HEK293 (cell line): Measurements from ENCODE around the gene EDEM3.

Experiments used
- CTCF ChIA-PET: fragments of 350-600 bp; formaldehyde crosslinking; extraction: SDS; loops from one replicate; lab custom pipeline; 2021; ENCODE audit warnings: antibody characterized with exemption; lab: Yijun Ruan, JAX
- POLR2A ChIA-PET: fragments of 300-600 bp; formaldehyde crosslinking; extraction: SDS; loops from one replicate; lab custom pipeline; 2020; ENCODE audit warnings: antibody characterized with exemption, inconsistent platforms; lab: Yijun Ruan, JAX
- H3K27ac ChIP-seq: fragments of 200-500 bp; sonication (Bioruptor generic); 2 replicates; pipeline ENCODE4 v1.5.1; 2014; ENCODE audit warnings: low read depth, low read length, control low read depth, inconsistent platforms; ENCODE audit errors: extremely low read depth
- H3K36me3 ChIP-seq, 2 experiments: fragments of 200-500 bp in 1 of 2; sonication (Bioruptor generic) in 1 of 2; 1 replicate in 1 of 2; 2 replicates in 1 of 2; pipeline ENCODE4 v1.5.1; 2014 to 2017; ENCODE audit warnings: inconsistent platforms in 2 of 2, low read length in 2 of 2; ENCODE audit not compliant: control insufficient read depth in 2 of 2, insufficient read depth in 1 of 2
- H3K4me1 ChIP-seq: fragments of 200-500 bp; sonication (Bioruptor generic); 2 replicates; pipeline ENCODE4 v1.5.1; 2014; ENCODE audit warnings: mild to moderate bottlenecking, low read length, inconsistent platforms; ENCODE audit not compliant: control insufficient read depth, insufficient read depth
- H3K4me3 ChIP-seq: 2 replicates; pipeline ENCODE4 v1.5.1; 2011; ENCODE audit warnings: low read depth, mild to moderate bottlenecking, control low read depth, low read length, moderate library complexity
- H3K9me3 ChIP-seq: fragments of 200-500 bp; sonication (Bioruptor generic); 2 replicates; pipeline ENCODE4 v1.5.1; 2014; ENCODE audit warnings: low read depth, low read length, inconsistent platforms; ENCODE audit not compliant: control insufficient read depth, insufficient read depth
- CTCF ChIP-seq: fragments of 450-650 bp; formaldehyde crosslinking; IDR thresholded peaks from 2 replicates; pipeline ENCODE4 v1.5.1; 2016; ENCODE audit warnings: missing biosample characterization, missing genetic modification characterization
- SCRT1 ChIP-seq: fragments of 450-650 bp; formaldehyde crosslinking; IDR thresholded peaks from 2 replicates; pipeline ENCODE4 v1.5.1; 2016; ENCODE audit warnings: missing biosample characterization, missing genetic modification characterization, borderline replicate concordance
- ZBTB44 ChIP-seq: fragments of 450-650 bp; IDR thresholded peaks from 2 replicates; pipeline ENCODE4 v1.5.1; 2018; ENCODE audit warnings: missing biosample characterization, mild to moderate bottlenecking, missing genetic modification characterization
- ZNF132 ChIP-seq: fragments of 450-650 bp; formaldehyde crosslinking; IDR thresholded peaks from 2 replicates; pipeline ENCODE4 v1.5.1; 2017; ENCODE audit warnings: missing biosample characterization, missing genetic modification characterization, borderline replicate concordance
- ZNF146 ChIP-seq: fragments of 450-650 bp; formaldehyde crosslinking; IDR thresholded peaks from 2 replicates; pipeline ENCODE4 v1.5.1; 2016; ENCODE audit warnings: missing biosample characterization, missing genetic modification characterization
- ZNF155 ChIP-seq: fragments of 450-650 bp; formaldehyde crosslinking; IDR thresholded peaks from 2 replicates; pipeline ENCODE4 v1.5.1; 2016; ENCODE audit warnings: missing biosample characterization, missing genetic modification characterization
- ZNF202 ChIP-seq: fragments of 450-650 bp; formaldehyde crosslinking; IDR thresholded peaks from 2 replicates; pipeline ENCODE4 v1.5.1; 2016; ENCODE audit warnings: missing biosample characterization, missing genetic modification characterization, borderline replicate concordance
- ZNF214 ChIP-seq: fragments of 450-650 bp; formaldehyde crosslinking; IDR thresholded peaks from 2 replicates; pipeline ENCODE4 v1.5.1; 2017; ENCODE audit warnings: missing biosample characterization, mild to moderate bottlenecking, missing genetic modification characterization, borderline replicate concordance
- ZNF221 ChIP-seq: fragments of 450-650 bp; formaldehyde crosslinking; IDR thresholded peaks from 2 replicates; pipeline ENCODE4 v1.5.1; 2017; ENCODE audit warnings: missing biosample characterization, missing genetic modification characterization, borderline replicate concordance
- ZNF350 ChIP-seq: fragments of 450-650 bp; formaldehyde crosslinking; IDR thresholded peaks from 2 replicates; pipeline ENCODE4 v1.5.0; 2017; ENCODE audit warnings: missing biosample characterization, mild to moderate bottlenecking, missing genetic modification characterization
- ZNF518A ChIP-seq: fragments of 450-650 bp; formaldehyde crosslinking; conservative IDR thresholded peaks from 2 replicates; pipeline ENCODE4 v1.5.1; 2016; ENCODE audit warnings: low read depth, missing biosample characterization, missing genetic modification characterization
- ZNF560 ChIP-seq: fragments of 450-650 bp; formaldehyde crosslinking; IDR thresholded peaks from 2 replicates; pipeline ENCODE4 v1.5.1; 2017; ENCODE audit warnings: missing biosample characterization, missing genetic modification characterization, borderline replicate concordance
- ZNF629 ChIP-seq: fragments of 450-650 bp; formaldehyde crosslinking; IDR thresholded peaks from 2 replicates; pipeline ENCODE4 v1.5.1; 2017; ENCODE audit warnings: missing biosample characterization, missing genetic modification characterization
- ZNF658 ChIP-seq: fragments of 450-650 bp; formaldehyde crosslinking; IDR thresholded peaks from 2 replicates; pipeline ENCODE4; 2016; ENCODE audit warnings: missing biosample characterization, missing genetic modification characterization
- ZNF701 ChIP-seq: fragments of 450-650 bp; formaldehyde crosslinking; IDR thresholded peaks from 2 replicates; pipeline ENCODE4 v1.5.1; 2016; ENCODE audit warnings: missing biosample characterization, missing genetic modification characterization
- ZNF747 ChIP-seq: fragments of 450-650 bp; formaldehyde crosslinking; IDR thresholded peaks from 2 replicates; pipeline ENCODE4 v1.5.1; 2016; ENCODE audit warnings: missing biosample characterization, missing genetic modification characterization
- ZNF776 ChIP-seq: fragments of 450-650 bp; formaldehyde crosslinking; IDR thresholded peaks from 2 replicates; pipeline ENCODE4 v1.5.0; 2017; ENCODE audit warnings: missing biosample characterization, missing genetic modification characterization, borderline replicate concordance
- ZNF785 ChIP-seq: fragments of 450-650 bp; formaldehyde crosslinking; IDR thresholded peaks from 2 replicates; pipeline ENCODE4 v1.5.1; 2016; ENCODE audit warnings: missing biosample characterization, missing genetic modification characterization
- TF ChIP-seq, protein P1 (sequence below): fragments of 450-650 bp; formaldehyde crosslinking; IDR thresholded peaks from 2 replicates; pipeline ENCODE4 v1.5.0; 2017; ENCODE audit warnings: missing biosample characterization, missing genetic modification characterization, borderline replicate concordance
- TF ChIP-seq, protein P2 (sequence below): fragments of 450-650 bp; formaldehyde crosslinking; IDR thresholded peaks from 2 replicates; pipeline ENCODE4 v1.5.1; 2017; ENCODE audit warnings: missing biosample characterization, missing genetic modification characterization

Gene EDEM3

DNA sequence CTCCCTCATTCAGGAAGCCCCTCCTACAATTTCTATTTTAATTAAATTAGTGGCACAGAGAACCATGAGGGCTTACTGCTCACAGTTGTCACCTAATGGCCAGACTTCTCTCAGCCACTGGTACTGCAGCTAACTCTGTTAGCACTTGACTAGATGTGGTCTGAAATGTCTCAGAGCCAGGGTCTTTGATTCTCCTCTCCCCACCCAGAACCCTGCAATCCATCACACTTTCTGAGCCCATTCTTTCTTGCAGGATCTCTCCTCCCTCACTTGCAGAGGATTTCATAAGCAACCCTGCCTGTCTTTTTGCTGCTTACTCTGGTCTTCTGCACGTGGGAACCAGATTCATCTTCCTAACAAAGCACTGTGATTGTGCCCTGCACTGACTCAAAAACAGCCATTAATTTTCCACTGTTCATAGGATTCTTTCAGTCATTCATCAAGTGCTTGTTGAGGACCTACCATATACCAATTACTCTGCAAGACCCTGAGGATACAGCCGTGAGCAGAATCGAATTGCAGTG lies 108.4 kb downstream of the EDEM3 start:
- ChIA-PET CTCF (no interaction called here), POLR2A (no interaction called here)
- H3K4me1 ChIP-seq: no peaks in the 10 kb centered on the region
- TF ChIP-seq, protein P1, sequence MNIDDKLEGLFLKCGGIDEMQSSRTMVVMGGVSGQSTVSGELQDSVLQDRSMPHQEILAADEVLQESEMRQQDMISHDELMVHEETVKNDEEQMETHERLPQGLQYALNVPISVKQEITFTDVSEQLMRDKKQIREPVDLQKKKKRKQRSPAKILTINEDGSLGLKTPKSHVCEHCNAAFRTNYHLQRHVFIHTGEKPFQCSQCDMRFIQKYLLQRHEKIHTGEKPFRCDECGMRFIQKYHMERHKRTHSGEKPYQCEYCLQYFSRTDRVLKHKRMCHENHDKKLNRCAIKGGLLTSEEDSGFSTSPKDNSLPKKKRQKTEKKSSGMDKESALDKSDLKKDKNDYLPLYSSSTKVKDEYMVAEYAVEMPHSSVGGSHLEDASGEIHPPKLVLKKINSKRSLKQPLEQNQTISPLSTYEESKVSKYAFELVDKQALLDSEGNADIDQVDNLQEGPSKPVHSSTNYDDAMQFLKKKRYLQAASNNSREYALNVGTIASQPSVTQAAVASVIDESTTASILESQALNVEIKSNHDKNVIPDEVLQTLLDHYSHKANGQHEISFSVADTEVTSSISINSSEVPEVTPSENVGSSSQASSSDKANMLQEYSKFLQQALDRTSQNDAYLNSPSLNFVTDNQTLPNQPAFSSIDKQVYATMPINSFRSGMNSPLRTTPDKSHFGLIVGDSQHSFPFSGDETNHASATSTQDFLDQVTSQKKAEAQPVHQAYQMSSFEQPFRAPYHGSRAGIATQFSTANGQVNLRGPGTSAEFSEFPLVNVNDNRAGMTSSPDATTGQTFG (tag by site-specific recombination): no peak
- TF ChIP-seq ZNF785 (tag by site-specific recombination): no peak
- TF ChIP-seq ZNF221 (tag by site-specific recombination): no peak
- TF ChIP-seq ZNF155 (tag by site-specific recombination): no peak
- H3K4me3 ChIP-seq: no peak overlapping the region
- H3K9me3 ChIP-seq: no peaks in the 10 kb centered on the region
- no peaks in the 10 kb centered on the region for H3K36me3 ChIP-seq
- H3K27ac ChIP-seq: no peak overlapping the region

DNA sequence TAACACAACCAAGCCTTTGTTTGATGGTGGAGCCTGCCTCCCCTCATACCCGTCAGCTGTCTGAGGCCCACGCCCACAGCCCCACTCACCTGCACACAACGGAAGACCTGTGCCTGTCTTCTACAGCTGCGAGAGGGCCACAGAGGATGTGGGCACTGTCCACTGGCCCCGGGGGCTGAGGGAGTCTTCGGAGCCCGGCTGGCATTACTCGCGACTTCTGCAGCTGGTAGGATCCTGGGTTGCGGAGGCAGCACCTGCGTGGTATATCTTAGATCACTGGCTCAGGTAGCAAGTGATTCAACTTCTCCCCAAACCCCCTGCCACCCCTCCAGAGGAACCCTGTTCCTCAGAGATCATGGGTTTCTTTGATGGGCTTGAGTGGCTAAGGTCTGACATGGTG lies 109.9 kb downstream of the EDEM3 start:
- CTCF ChIA-PET: interaction anchor here (1.0 to 2.1 kb wide), 2 partner anchors 11 to 19 kb away, joined by 3 to 5 read pairs; no protein-coding TSS in a partner anchor
- TF ChIP-seq ZNF518A (tag by site-specific recombination) (no peak), ZNF629 (tag by site-specific recombination) (no peak), ZNF776 (no peak), ZNF560 (tag by site-specific recombination) (no peak), ZNF701 (tag by site-specific recombination) (no peak), ZNF747 (tag by site-specific recombination) (no peak), ZNF658 (no peak), SCRT1 (no peak), ZNF146 (tag by site-specific recombination) (no peak)
- POLR2A ChIA-PET: no interaction called here

DNA sequence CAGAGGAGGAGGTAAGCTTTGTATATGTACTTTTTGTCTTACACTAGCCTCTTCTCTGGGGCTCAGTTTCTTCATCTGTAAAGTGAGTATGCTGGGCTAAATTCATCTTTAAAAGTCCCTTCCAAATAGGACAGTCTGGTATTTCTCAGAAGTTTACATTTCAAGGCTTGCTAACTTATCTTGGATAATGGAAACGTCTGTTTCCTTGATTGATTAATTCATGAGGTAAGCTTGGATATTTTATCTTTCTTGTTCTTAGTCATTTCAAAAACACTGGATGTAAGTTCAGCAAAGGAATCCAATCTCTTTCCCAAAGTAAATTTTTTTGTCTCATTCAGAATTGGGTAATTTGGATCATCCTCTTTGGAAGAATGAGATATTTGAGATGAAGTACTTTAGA lies 111.0 kb downstream of the EDEM3 start:
- no peaks in the 10 kb centered on the region for H3K9me3 ChIP-seq
- no peaks in the 10 kb centered on the region for H3K36me3 ChIP-seq
- no peaks in the 10 kb centered on the region for H3K4me1 ChIP-seq
- ChIA-PET POLR2A (no interaction called here), CTCF (interaction anchor here (1.0 to 2.1 kb wide), 2 partner anchors 12 to 20 kb away, joined by 3 to 5 read pairs; no protein-coding TSS in a partner anchor)
- no peak overlapping the region for H3K4me3 ChIP-seq
- H3K27ac ChIP-seq: no peak overlapping the region
- TF ChIP-seq ZBTB44 (tag by site-specific recombination) (no peak), ZNF202 (no peak), ZNF350 (tag by site-specific recombination) (no peak), ZNF214 (tag by site-specific recombination) (no peak), CTCF (tag by site-specific recombination) (no peak), ZNF132 (no peak)
- TF ChIP-seq, protein P2, sequence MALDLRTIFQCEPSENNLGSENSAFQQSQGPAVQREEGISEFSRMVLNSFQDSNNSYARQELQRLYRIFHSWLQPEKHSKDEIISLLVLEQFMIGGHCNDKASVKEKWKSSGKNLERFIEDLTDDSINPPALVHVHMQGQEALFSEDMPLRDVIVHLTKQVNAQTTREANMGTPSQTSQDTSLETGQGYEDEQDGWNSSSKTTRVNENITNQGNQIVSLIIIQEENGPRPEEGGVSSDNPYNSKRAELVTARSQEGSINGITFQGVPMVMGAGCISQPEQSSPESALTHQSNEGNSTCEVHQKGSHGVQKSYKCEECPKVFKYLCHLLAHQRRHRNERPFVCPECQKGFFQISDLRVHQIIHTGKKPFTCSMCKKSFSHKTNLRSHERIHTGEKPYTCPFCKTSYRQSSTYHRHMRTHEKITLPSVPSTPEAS (tag by site-specific recombination): no peak

More for the DNA sequence above, 109.9 kb downstream of the EDEM3 start:
- H3K4me1 ChIP-seq: no peaks in the 10 kb centered on the region
- no peaks in the 10 kb centered on the region for H3K9me3 ChIP-seq
- no peaks in the 10 kb centered on the region for H3K36me3 ChIP-seq
- no peak overlapping the region for H3K27ac ChIP-seq
- H3K4me3 ChIP-seq: no peak overlapping the region
